GM03348 (cell line): ENCODE data around the gene IGF2R.

Experiments
- DNase-seq: peaks from one replicate; pipeline ENCODE4 v3.0.0; 2012; ENCODE audit warnings: low spot score

Gene IGF2R

GRCh38 chr6:160027076-160027475, 58.2 kb downstream of the IGF2R start:
- no peak for DNase-seq

DNA sequence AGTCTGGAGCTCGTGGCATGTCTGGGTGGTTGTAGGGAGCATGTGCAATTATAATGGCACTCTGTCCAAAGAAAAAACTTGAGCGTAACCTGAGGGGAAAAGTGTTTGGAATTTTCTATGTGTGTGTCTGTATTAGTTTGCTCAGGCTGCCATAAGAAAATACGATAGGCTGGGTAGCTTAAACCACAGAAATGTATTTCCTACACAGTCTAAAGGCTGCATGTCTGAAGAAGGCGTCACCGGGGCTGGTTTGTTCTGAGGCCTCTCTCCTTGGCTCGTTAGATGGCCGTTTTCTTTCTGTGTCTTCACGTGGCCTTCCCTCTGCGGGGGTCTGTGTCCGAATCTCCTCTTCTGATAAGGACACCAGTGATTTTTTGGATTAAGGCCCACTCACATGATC, 59.0 kb downstream of the IGF2R start:
- no peak for DNase-seq

- DNase-seq = no peak
Observed at GRCh38 chr6:160028487-160029275, 59.8 kb downstream of the IGF2R start.

- DNase-seq = no peak
Observed at GRCh38 chr6:160029525-160029924, 60.6 kb downstream of the IGF2R start.

DNA sequence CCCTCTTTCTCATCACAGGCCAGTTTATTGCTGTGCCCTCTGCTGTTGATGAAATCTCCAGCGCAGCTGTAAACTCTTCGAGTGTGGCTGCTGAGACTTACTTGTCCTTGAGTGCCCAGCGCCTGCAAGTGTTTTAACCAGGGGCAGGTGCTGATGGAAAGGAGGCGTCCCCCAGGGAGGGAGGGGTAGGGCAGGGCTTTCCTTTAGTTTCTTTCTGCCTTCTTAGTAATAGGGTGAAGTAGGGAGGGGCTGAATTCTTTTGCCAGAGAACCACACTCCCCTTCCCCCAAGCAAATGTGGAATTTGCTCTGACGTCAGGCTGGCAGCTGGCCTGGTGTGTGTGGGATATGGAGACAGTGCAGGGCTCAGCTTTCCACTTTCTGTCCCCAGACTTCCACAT, 61.2 kb downstream of the IGF2R start:
- peak; percentile 92 for DNase-seq

GRCh38 chr6:160031442-160031841, 62.6 kb downstream of the IGF2R start:
- DNase-seq = no peak

DNA sequence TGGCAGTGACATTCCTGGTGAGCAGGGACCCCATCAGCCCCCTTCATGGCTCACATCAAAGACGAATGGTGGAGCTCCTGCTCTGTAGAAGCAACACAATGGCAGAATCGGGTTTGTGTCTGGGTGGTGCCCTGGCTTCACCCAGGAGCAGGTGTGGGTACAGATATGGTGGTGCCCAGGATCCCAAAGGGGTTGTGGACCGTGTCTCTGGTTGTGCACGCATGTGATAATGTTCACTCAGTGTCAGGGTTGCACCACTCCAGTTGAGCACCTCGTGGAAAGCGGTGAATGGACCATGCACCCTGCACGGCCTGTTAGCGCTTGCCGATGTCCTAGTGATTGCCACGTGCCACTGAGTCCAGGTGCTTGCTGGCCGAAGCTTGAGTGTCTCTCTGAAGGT, 63.0 kb downstream of the IGF2R start:
- DNase-seq = no peak

DNA sequence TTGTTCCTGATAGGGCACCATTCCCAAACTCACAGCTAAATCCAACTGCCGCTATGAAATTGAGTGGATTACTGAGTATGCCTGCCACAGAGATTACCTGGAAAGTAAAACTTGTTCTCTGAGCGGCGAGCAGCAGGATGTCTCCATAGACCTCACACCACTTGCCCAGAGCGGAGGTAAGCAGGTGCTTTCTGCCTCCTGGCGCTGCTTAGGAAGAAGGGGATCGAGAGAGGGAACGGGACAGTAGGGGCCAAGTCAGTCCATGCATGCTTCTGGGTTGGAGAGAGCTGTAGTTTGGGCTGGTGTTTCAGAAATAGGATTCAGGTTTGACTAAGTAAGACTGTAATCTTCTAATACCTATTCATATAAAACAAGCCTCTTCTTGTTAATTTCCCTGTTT, 63.7 kb downstream of the IGF2R start:
- DNase-seq = no peak

DNA sequence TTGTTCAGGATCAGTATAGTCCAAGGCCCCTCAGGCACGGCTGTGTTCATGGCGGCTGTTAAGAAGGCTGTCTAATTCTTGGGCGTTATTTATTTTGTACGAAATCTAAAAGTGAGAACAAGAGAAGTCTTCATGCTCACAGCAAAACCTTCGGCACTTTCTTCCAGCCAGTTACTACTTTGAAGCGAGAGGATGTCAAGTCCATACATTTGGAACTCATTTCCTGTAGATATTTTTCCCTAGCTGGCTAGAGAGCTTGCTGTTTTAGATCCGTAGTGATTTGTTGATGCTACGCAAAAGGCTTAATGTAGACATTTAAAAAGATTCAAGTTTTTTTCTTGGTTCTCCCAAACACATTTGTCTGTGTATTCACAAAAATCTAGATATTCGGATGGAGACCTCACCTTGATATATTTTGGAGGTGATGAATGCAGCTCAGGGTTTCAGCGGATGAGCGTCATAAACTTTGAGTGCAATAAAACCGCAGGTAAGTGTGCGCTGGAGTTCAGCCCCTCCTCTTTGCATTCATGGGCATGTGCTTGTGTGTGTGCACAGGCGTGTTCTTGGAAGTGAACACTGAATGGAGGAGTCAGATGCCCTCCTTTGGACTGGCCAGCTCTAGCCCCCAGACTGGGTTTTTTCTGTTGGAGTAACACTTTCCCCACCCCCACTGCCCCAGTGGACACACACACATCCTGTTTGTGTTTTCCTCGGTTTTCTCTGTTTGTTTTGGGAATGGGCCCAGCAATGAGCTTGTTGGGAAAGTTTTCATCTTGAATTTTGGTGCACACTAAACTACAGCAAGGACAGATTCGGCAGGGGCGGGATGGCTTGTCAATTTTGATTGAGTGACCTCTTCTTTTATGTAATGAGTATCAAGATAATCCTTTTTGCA, 65.4 kb downstream of the IGF2R start:
- DNase-seq = no peak

DNA sequence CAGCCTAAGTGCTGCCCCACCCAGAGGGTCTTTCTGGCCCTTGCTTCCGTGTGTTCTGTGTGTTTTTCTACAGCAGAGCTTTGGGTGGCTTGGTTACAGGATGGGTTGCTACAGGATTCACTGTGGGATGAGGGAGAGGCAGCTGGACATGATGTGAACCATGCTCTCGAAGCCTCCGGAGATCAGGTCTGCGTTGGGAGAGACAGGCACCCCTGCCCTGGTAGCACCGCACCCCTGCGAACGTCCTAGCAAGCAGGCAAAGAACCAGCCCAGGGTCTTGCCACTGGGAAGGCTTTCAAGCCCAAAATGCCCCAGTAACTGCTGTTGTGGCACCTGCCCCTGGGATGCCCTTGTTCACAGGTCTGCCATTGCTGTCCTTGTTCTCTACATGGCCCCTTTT, 66.4 kb downstream of the IGF2R start:
- DNase-seq = no peak

DNA sequence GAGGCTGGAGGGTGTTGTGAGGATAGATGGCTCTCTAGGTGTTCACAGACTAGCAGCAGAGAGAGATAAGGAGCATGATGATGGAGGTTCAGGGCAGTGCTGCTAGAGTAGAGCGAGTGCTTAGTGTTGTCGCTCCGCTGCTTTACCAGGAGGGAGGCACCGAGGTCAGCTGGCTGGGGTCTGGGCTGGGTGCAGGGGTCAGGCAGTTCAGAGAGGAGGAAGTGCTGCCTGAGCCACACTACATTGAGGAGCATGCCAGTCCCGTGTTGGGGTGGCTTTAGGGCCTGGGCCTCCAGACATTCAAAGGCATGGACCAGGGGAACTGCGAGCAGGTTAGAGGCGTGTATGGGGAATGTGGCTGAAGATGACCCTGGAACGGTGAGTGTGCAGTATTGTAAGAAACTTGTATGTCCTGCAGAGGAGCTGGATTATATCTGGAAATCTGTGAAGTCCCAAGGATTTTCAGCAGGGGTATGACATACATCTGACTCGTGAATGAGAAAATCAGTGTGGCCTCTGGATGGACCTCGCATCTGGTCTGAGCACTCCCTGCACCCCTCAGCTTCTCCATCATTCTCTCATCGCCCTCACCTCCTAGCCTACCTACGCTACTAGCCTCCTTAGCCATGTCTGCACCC, 66.9 kb downstream of the IGF2R start:
- no peak for DNase-seq

- DNase-seq = no peak
Observed at GRCh38 chr6:160036331-160036695, 67.4 kb downstream of the IGF2R start.

GRCh38 chr6:160036790-160037206, 67.9 kb downstream of the IGF2R start:
- DNase-seq = peak; percentile 79

DNA sequence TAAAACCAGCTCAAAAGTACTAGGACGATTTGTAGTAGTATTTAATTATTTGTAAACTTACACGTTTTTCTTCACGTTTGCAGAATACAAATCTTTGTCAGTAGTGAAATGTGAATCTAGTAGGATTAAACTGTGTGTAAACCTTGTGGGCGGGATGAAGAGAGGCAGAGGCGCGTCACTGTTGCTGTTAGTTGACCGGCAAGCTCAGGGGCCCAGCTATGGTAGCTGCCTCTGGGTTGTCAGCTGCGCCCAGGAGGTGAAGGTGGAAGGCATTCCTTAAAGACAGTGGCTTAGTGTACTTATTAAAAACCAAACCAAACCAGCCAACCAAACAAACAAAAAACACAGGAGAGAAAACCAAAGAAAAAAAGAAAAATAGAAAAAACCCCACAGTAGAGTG, 69.6 kb downstream of the IGF2R start:
- DNase-seq = no peak

DNA sequence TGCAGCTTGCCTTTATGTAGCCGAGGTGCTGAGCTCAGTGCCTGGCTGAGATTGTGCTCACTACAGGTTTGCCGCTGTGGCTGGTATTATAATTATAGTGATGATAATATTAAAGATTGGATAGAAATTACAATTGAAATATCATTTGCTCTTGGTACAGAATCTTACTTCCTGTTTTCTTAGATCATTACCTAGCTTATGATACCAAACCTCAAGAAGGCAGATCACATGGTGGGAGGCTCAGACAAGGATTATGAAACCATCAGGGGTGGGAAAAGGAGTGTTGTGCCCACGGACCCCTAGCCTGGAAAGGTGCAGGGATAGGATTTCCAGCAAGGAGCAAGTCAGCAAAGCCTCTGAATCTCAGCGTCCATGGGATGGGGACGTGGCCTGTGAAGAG, 70.6 kb downstream of the IGF2R start:
- DNase-seq = no peak

DNA sequence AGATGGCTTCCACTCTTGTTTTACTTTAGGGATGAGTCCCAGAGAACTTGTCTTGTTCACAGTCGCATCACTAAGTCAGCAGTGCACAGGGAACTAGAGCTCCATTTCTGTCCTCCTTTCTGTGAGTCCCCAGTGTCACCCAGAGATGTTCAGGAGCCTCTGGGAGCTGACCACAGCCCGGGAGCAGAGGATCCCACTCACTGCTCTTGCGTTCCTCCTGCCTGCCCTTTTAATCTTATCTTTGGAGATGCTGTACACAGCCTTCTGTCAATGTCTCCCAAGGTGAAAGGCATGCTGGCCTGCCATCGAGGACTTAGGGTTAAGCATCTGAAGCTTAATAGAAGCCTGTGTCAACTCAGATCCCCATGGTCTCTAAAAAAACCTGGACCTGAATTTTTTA, 71.2 kb downstream of the IGF2R start:
- no peak for DNase-seq

DNA sequence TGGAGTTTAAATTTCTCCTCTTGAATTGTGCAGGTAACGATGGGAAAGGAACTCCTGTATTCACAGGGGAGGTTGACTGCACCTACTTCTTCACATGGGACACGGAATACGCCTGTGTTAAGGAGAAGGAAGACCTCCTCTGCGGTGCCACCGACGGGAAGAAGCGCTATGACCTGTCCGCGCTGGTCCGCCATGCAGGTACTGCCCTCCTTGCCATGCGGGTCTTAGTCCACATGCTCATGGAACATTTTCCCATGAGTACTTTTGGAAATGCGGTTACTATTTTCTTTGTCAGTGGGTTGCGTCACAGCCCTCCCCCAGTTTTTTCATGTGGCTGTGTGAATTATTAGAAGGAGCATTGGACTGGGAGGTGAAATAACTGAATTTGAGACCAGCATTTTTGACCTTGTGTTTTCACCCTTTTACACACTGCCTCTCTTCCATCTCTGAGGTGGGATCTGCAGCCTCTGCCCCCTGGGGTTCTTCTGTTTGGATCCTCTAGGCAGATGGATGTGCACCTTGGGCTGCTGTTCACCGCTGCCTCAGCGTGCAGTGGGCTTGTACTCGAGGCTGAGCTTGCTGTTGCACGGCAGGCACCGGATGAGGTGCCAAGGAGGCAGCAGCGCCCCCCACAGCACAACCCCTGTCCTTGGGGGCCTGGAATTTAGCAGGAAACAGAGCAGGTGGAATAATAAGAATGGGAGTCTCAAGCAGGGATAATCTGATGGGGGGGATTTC, 71.8 kb downstream of the IGF2R start:
- DNase-seq = no peak

DNA sequence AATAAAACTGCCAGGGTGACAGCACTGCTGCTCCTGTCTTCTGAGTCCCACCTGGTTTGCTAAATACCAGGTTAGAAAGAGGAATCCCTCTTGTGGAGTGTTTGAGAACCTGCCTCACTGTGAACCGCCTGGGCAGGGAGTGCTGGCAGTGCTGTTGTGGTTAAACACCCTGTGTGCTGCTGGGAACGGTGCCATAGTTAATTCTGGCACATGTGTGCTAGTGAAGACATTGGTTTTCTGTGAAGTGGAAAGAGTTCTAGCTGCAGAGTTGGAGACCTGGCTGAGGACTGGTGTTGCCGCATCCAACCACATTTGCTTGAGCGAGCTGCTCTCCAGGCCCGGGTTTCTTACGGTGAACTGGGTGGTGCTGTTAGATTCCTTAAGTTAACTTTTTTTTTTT, 72.7 kb downstream of the IGF2R start:
- peak; percentile 56 for DNase-seq

DNA sequence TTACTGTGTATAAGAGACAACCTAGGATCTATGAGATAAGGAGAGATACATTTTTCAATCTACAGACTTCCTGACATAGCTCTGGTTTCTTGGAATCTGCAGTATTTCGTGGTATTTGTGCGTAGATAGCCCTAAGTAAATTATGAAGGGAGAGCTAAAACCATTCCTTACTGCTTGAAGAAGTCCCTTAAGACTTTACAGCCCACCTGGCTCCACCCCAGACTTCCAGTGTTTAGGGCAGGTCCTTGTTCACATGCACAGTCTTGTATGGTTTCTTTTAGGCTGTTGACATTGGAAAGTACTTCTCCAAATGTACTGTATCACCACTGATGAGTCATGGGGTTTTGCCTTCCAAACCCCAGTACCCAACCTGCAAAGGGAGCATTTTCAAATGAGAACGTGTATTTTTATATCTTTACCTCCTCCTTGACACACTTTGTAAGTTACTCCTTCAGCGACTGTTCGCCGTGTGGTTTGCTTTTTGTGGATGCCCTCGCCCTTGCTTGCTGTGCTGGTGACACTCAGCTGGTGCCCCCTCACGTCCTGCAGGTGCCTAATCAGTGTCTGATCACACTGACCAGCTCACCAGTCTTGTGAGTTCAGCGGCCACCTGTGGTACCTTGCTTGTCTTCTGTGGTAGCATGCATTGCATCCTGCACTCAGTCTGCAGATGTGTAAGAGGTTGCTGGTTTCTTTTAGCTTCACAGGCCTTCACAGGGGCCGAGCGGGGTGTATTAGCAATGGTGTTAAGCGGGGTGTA, 73.3 kb downstream of the IGF2R start:
- DNase-seq = peak; percentile 47

- peak; percentile 66 for DNase-seq
Observed at GRCh38 chr6:160042788-160043301, 74.0 kb downstream of the IGF2R start.

DNA sequence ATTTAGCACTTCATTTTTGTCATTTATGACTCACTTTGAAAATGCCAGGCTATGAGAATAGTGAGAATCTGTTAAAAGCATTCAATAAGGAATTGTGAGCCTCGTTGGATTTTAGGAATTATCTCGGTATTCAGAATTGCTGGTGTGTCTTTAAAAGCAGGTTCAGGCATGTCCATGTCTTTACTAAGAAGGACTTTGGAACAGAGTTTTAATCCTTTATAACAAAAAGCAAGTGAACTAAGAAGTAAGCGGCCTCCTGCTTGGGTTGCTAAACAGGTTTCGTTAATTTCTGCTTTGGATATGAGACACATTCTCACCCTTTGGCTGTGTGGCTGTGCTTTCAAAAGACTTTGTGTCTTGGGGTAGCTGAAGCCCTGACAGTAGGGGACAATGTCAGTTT, 74.9 kb downstream of the IGF2R start:
- DNase-seq = no peak
